ENCODE measurements around the gene PXDC1. TPM values are rescaled to one million over a fixed set of nuclear protein-coding genes. Genes with fewer than 3 reads are reported as not detected.

Gene PXDC1
- total RNA-seq, 1 donor from 2014 or later: 103 TPM

Other genes with a start within 250 kb of the PXDC1 start
- 4.8 and 7.5 TPM in 2 replicates for gene FAM50B, start 97.7 kb upstream of the PXDC1 start, total RNA-seq

All from lung microvascular endothelial cell (primary cell).